ENCODE results near the gene CYP19A1.
"Not testable (repeated sequence)": the region's sequence is repeated elsewhere in the genome, so short reads cannot be mapped to it uniquely, and the experiment has no call there.

CYP19A1 gene

GRCh38 chr15:51190424-51191068 lies 147.8 kb downstream of the CYP19A1 start:
- H3K27ac ChIP-seq, result no peak overlapping the region
- no peaks in the 10 kb centered on the region for H3K36me3 ChIP-seq (replicated peaks)
- TF ChIP-seq CTCF (IDR thresholded peaks at IDR 0.05; ENCODE audit: low read depth, low read length, missing control alignments), result no peak
- in situ Hi-C loops (cut with HindIII; ENCODE audit: low pct_ligation_motif_present, low sequenced_read_pairs), result no loop called here
- no peaks in the 10 kb centered on the region for H3K27me3 ChIP-seq (replicated peaks)
- H3K4me3 ChIP-seq (ENCODE audit: low read depth, low read length), result no peak overlapping the region
- no peak for DNase-seq

- in situ Hi-C loops (cut with HindIII; ENCODE audit: low pct_ligation_motif_present, low sequenced_read_pairs), result no loop called here
- Histone ChIP-seq H3K27ac (no peak overlapping the region), H3K27me3 (replicated peaks) (no peaks in the 10 kb centered on the region), H3K4me3 (ENCODE audit: low read depth, low read length) (no peak overlapping the region), H3K36me3 (replicated peaks) (no peaks in the 10 kb centered on the region)
- TF ChIP-seq CTCF (IDR thresholded peaks at IDR 0.05; ENCODE audit: low read depth, low read length, missing control alignments), result no peak
- no peak for DNase-seq
These were observed 148.6 kb downstream of the CYP19A1 start for GRCh38 chr15:51189669-51190385.

- DNase-seq; H3K4me3 ChIP-seq (ENCODE audit: low read depth, low read length); H3K36me3 ChIP-seq (replicated peaks); H3K27ac ChIP-seq; in situ Hi-C loops (cut with HindIII; ENCODE audit: low pct_ligation_motif_present, low sequenced_read_pairs); H3K27me3 ChIP-seq (replicated peaks): not testable (repeated sequence)
These were observed 149.6 kb downstream of the CYP19A1 start for GRCh38 chr15:51188791-51189190.

- no peak overlapping the region for H3K27ac ChIP-seq
- H3K4me3 ChIP-seq (ENCODE audit: low read depth, low read length), result no peak overlapping the region
- DNase-seq, result no peak
- no peaks in the 10 kb centered on the region for H3K27me3 ChIP-seq (replicated peaks)
- TF ChIP-seq CTCF (IDR thresholded peaks at IDR 0.05; ENCODE audit: low read depth, low read length, missing control alignments), result no peak
- no peaks in the 10 kb centered on the region for H3K36me3 ChIP-seq (replicated peaks)
- in situ Hi-C loops (cut with HindIII; ENCODE audit: low pct_ligation_motif_present, low sequenced_read_pairs), result no loop called here
These were observed 151.5 kb downstream of the CYP19A1 start for GRCh38 chr15:51186891-51187290.

- TF ChIP-seq CTCF (IDR thresholded peaks at IDR 0.05; ENCODE audit: low read depth, low read length, missing control alignments), result no peak
- Histone ChIP-seq H3K4me3 (ENCODE audit: low read depth, low read length) (no peak overlapping the region), H3K27ac (no peak overlapping the region), H3K36me3 (replicated peaks) (no peaks in the 10 kb centered on the region), H3K27me3 (replicated peaks) (no peaks in the 10 kb centered on the region)
- in situ Hi-C loops (cut with HindIII; ENCODE audit: low pct_ligation_motif_present, low sequenced_read_pairs), result no loop called here
- DNase-seq, result no peak
These were observed 152.2 kb downstream of the CYP19A1 start for GRCh38 chr15:51186181-51186705.

GRCh38 chr15:51185213-51186159 lies 152.9 kb downstream of the CYP19A1 start:
- no peak for TF ChIP-seq CTCF (IDR thresholded peaks at IDR 0.05; ENCODE audit: low read depth, low read length, missing control alignments)
- Histone ChIP-seq H3K27me3 (replicated peaks) (no peaks in the 10 kb centered on the region), H3K36me3 (replicated peaks) (no peaks in the 10 kb centered on the region), H3K4me3 (ENCODE audit: low read depth, low read length) (no peak overlapping the region), H3K27ac (no peak overlapping the region)
- no peak for DNase-seq
- in situ Hi-C loops (cut with HindIII; ENCODE audit: low pct_ligation_motif_present, low sequenced_read_pairs), result no loop called here

Data from brain microvascular endothelial cell (primary cell).